Stimulated activated CD8-positive, alpha-beta memory T cell treated with anti-CD3 and anti-CD28 coated beads, Interleukin-12 subunit alpha, Interleukin-12 subunit beta, amount 100 ng/mL, for 4 hours (primary cell): ENCODE measurements around the gene GGPS1.
"Not testable (repeated sequence)": the region's sequence is repeated elsewhere in the genome, so short reads cannot be mapped to it uniquely, and the experiment has no call there.

Experiments used
- DNase-seq: peaks from one replicate; pipeline ENCODE4 v3.0.0-alpha.2; 2020; ENCODE audit warnings: low read depth

The GGPS1 gene

GRCh38 chr1:235339746-235340145 lies 11.4 kb downstream of the GGPS1 start:
- DNase-seq, result no peak

GRCh38 chr1:235341334-235341733 lies 13.0 kb downstream of the GGPS1 start:
- DNase-seq, result no peak

DNA sequence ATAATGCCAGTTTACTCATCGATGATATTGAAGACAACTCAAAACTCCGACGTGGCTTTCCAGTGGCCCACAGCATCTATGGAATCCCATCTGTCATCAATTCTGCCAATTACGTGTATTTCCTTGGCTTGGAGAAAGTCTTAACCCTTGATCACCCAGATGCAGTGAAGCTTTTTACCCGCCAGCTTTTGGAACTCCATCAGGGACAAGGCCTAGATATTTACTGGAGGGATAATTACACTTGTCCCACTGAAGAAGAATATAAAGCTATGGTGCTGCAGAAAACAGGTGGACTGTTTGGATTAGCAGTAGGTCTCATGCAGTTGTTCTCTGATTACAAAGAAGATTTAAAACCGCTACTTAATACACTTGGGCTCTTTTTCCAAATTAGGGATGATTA lies 13.7 kb downstream of the GGPS1 start:
- DNase-seq, result no peak

DNA sequence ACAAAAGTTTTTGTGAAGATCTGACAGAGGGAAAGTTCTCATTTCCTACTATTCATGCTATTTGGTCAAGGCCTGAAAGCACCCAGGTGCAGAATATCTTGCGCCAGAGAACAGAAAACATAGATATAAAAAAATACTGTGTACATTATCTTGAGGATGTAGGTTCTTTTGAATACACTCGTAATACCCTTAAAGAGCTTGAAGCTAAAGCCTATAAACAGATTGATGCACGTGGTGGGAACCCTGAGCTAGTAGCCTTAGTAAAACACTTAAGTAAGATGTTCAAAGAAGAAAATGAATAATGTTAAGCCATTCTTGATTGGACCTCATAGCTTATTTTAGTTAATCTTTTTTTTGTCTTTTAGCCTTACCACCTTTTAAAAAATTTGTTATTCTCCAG lies 14.1 kb downstream of the GGPS1 start:
- DNase-seq, result no peak

GRCh38 chr1:235343726-235344125 lies 15.4 kb downstream of the GGPS1 start:
- DNase-seq, result no peak

GRCh38 chr1:235351441-235351840 lies 23.1 kb downstream of the GGPS1 start:
- DNase-seq, result no peak

- DNase-seq, result no peak
Observed at GRCh38 chr1:235351898-235352297, 23.5 kb downstream of the GGPS1 start.

- no peak for DNase-seq
Observed at GRCh38 chr1:235357485-235358373, 29.4 kb downstream of the GGPS1 start.

GRCh38 chr1:235358899-235359298 lies 30.5 kb downstream of the GGPS1 start:
- DNase-seq, result no peak

DNA sequence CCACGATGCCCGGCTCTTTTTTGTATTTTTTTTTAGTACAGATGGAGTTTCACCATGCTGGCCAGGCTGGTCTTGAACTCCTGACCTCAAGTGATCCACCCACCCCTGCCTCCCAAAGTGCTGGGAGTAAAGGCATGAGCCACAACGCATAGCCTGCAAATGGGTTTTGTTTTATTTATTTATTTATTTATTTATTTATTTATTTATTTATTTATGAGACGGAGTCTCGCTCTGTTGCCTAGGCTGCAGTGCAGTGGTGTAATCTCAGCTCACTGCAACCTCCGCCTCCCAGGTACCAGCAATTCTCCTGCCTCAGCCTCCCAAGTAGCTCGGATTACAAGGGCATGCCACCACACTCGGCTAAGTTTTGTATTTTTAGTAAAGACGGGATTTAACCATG lies 35.8 kb downstream of the GGPS1 start:
- not testable (repeated sequence) for DNase-seq

DNA sequence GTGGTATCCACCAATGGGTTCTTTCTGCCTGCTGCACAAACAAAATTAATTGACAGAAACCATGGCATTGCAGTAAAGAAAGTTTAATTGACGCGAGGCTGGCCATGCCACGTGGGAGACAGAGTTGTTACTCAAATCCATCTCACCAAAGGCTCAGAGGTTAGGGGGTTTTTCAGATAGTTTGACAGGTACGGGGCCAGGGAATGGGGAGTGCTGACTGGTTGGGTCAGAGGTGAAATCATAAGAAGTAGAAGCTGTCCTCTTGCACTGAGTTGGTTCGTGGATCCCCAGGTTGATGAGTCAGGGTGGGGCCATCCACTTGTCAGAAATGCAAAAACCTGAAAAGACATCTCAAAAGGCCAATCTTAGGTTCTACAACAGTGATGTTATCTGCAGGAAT lies 37.9 kb downstream of the GGPS1 start:
- no peak for DNase-seq

DNA sequence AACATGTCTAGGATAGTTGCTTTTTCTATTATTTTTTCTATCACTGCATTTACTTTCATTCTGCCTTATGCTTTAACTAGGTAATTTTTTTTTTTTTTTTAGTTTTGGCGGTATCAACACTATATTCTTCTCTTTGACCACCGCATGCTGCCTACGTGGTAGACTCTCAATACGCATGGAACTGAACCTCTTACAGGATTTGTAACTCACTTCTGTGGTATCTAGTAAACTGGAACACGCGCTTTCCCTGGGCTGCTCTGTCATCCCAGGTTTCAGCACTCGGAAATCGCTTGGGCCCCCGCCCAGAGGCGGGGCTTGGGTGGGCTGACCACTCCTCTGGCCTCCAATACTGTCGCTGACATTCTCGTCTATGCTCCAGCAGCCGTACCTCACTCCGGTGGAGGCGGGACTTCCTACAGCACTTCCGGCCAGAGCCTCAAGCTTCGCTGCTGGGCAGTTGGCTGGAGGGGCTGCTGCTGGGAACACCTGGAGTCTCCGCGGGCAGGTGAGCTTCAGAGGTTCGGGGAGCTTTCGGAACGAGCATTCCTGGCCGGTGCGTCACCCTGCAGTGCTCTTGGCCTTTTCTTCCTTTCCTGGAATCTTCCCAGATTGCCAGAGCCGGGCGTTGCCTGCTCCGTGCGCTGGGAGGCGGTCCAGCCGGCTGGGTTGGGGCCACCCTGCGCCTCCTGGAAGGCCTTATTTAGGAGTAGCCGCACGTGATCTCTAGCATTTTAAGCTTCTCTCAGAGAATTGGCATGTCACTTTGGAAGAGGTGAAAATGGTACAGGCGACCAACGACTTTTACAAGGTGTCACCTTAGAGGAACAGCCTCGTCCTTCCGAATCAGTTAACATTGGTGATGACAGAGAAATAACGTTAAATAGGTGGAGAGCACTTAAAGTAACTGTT lies 38.9 kb downstream of the GGPS1 start, which contains the start of gene TBCE:
Gene TBCE (plus strand): TSS at position 428 of the 909 bp plus-strand sequence. CDS start 12,623 bp downstream, outside the sequence.
- DNase-seq, result peak; percentile 75

- DNase-seq, result no peak
Observed at GRCh38 chr1:235368428-235368827, 40.1 kb downstream of the GGPS1 start.

DNA sequence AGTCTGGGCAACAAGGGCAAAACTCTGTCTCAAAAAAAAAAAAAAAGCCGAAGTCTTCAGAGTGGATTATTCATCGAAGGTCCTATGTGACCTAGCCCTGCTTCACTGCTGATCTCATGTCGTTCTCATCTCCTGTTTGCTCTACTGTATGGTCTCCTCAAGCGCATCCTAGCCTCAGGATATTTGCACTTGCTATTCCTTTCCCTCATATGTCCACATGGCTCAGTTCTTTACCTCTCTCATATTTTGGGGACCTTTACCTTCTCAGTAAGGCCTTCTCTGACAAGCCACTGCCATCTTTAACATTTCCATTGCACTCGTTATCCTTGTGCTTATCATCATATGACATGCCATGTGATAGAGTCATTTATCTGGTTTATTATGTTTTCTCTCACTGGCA lies 41.4 kb downstream of the GGPS1 start:
- no peak for DNase-seq

DNA sequence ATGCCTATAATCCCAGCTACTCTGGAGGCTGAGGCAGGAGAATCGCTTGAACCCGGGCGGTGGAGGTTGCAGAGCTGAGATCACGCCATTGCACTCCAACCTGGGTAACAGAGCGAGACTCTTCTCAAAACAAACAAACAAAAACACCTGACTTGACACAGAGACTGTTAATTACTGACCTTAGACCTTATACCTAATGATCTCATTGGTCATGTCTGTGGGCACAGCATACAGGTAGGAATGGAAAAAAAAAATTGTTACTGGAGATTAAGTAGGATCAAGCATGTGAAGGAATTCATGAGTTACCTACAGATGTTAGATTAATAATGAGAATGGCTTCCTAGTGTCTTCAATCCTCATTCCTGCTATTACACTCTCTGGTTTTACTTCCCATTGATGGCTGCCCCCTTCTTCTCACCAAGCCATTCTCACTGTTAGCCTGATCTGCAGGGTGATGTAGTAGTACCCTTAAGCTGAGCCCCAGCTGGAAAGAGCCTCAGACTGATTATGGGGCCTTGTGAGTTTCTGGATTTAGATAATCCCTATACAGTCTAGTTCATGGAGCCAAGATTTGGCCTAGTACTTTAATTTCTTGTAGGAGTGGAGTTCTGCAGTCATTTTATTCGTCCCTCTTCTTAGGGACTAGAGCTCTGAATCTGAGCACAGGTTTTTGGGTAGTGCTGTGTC lies 47.7 kb downstream of the GGPS1 start:
- DNase-seq, result no peak

DNA sequence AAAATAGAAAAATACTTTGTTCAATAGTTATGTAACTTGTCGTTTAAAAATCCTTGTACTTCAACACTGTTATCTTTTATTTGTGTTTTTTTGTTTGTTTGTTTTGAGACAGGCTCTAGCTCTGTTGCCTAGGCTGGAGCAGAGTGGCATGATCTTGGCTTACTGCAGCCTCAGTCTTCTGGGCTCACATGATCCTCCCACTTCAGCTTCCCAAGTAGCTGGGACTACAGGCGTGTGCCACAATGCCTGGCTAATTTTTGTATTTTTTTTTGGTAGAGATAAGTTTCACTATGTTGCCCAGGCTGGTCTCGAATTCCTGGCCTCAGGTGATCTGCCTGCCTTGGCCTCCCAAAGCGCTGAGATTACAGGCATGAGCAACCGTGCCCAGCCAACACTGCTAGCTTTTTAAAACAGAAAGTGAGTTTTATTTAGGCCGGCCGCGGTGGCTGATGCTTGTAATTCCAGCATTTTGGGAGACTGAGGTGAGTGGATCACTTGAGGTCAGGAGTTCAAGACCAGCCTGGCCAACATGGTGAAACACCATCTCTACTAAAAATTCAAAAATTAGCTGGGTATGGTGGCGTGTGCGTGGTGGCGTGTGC lies 49.9 kb downstream of the GGPS1 start:
- not testable (repeated sequence) for DNase-seq

DNA sequence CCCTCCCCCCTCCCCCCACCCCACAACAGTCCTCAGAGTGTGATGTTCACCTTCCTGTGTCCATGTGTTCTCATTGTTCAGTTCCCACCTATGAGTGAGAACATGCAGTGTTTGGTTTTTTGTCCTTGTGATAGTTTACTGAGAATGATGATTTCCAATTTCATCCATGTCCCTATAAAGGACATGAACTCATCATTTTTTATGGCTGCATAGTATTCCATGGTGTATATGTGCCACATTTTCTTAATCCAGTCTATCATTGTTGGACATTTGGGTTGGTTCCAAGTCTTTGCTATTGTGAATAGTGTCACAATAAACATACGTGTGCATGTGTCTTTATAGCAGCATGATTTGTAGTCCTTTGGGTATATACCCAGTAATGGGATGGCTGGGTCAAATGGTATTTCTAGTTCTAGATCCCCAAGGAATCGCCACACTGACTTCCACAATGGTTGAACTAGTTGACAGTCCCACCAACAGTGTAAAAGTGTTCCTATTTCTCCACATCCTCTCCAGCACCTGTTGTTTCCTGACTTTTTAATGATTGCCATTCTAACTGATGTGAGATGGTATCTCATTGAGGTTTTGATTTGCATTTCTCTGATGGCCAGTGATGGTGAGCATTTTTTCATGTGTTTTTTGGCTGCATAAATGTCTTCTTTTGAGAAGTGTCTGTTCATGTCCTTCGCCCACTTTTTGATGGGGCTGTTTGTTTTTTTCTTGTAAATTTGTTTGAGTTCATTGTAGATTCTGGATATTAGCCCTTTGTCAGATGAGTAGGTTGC lies 53.8 kb downstream of the GGPS1 start:
- not testable (repeated sequence) for DNase-seq

GRCh38 chr1:235385633-235386032 lies 57.3 kb downstream of the GGPS1 start:
- not testable (repeated sequence) for DNase-seq

DNA sequence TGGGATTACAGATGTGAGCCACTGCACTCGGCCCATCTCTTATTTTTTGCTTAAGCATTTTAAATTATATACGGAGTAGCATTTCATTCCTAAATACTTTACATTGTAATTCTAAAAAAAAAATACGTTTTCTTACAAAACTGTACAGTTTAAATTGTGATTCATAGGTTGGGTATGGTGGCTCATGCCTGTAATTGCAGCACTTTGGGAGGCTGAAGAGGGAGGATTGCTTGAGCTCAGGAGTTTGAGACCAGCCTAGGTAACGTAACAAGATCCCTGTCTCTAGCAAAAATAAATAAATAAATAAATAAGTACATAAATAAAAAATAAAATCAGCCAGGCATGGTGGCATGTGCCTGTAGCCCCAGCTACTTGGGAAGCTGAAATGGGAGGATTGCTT lies 63.5 kb downstream of the GGPS1 start:
- no peak for DNase-seq
